ENCODE results near the gene DCLRE1B.

DCLRE1B gene

GRCh38 chr1:113904674-113905434 lies at the start of gene DCLRE1B, which contains the start of gene AP4B1:
Gene DCLRE1B, plus strand, starts transcription at chr1:113905326. Its CDS starts 261 bp downstream, at chr1:113905587.
Gene AP4B1, minus strand, starts transcription at chr1:113904799. Its CDS starts 82 bp downstream, at chr1:113904717.
- DNase-seq (ENCODE audit: low spot score) = peak; percentile 97

- DNase-seq (ENCODE audit: low spot score) = no peak
Observed at GRCh38 chr1:113855630-113856400, 49.3 kb upstream of the DCLRE1B start.

- no peak for DNase-seq (ENCODE audit: low spot score)
Observed at GRCh38 chr1:113856401-113856790, 48.7 kb upstream of the DCLRE1B start.

- no peak for DNase-seq (ENCODE audit: low spot score)
Observed at GRCh38 chr1:113857776-113858175, 47.4 kb upstream of the DCLRE1B start.

GRCh38 chr1:113858418-113858817 lies 46.7 kb upstream of the DCLRE1B start:
- no peak for DNase-seq (ENCODE audit: low spot score)

GRCh38 chr1:113858982-113859381 lies 46.1 kb upstream of the DCLRE1B start:
- DNase-seq (ENCODE audit: low spot score) = no peak

- no peak for DNase-seq (ENCODE audit: low spot score)
Observed at GRCh38 chr1:113859478-113860175, 45.5 kb upstream of the DCLRE1B start.

GRCh38 chr1:113860891-113861290 lies 44.2 kb upstream of the DCLRE1B start:
- DNase-seq (ENCODE audit: low spot score) = no peak

GRCh38 chr1:113861641-113862040 lies 43.5 kb upstream of the DCLRE1B start:
- DNase-seq (ENCODE audit: low spot score) = no peak

GRCh38 chr1:113868387-113869083 lies 36.6 kb upstream of the DCLRE1B start:
- DNase-seq (ENCODE audit: low spot score) = no peak

- DNase-seq (ENCODE audit: low spot score) = no peak
Observed at GRCh38 chr1:113870778-113871177, 34.3 kb upstream of the DCLRE1B start.

GRCh38 chr1:113871597-113872113 lies 33.5 kb upstream of the DCLRE1B start, which contains the start of gene PTPN22:
Gene PTPN22, minus strand, starts transcription at chr1:113871712.
- DNase-seq (ENCODE audit: low spot score) = no peak

- DNase-seq (ENCODE audit: low spot score) = no peak
Observed at GRCh38 chr1:113872219-113872935, 32.7 kb upstream of the DCLRE1B start.

- no peak for DNase-seq (ENCODE audit: low spot score)
Observed at GRCh38 chr1:113874012-113874879, 30.9 kb upstream of the DCLRE1B start.

GRCh38 chr1:113875714-113876113 lies 29.4 kb upstream of the DCLRE1B start:
- DNase-seq (ENCODE audit: low spot score) = no peak

GRCh38 chr1:113876176-113876575 lies 28.9 kb upstream of the DCLRE1B start:
- no peak for DNase-seq (ENCODE audit: low spot score)

GRCh38 chr1:113879739-113880038 lies 25.4 kb upstream of the DCLRE1B start:
- DNase-seq (ENCODE audit: low spot score) = no peak

- no peak for DNase-seq (ENCODE audit: low spot score)
Observed at GRCh38 chr1:113881661-113882060, 23.5 kb upstream of the DCLRE1B start.

GRCh38 chr1:113886417-113887401 lies 18.4 kb upstream of the DCLRE1B start:
- no peak for DNase-seq (ENCODE audit: low spot score)
